Measurements from ENCODE around the gene SNCAIP. TPM values are rescaled to one million over a fixed set of nuclear protein-coding genes. Genes with fewer than 3 reads are reported as not detected.

The SNCAIP gene
- total RNA-seq, 1 donor from 2014 or later, result 6.7 TPM

- Mint-ChIP-seq H3K9me3 (ENCODE audit: unreplicated experiment) (no peaks in the 10 kb centered on the region), H3K27ac (ENCODE audit: unreplicated experiment) (no peak overlapping the region), H3K4me3 (ENCODE audit: unreplicated experiment) (no peak overlapping the region), H3K27me3 (ENCODE audit: unreplicated experiment) (no peaks in the 10 kb centered on the region), H3K36me3 (ENCODE audit: unreplicated experiment) (no peaks in the 10 kb centered on the region), H3K4me1 (ENCODE audit: low read depth, unreplicated experiment) (peaks cover 9% of the 10 kb centered on the region)
- TF ChIP-seq CTCF (IDR thresholded peaks at IDR 0.05; ENCODE audit: partially characterized antibody, unreplicated experiment), result no peak
- no peak for DNase-seq
Observed at GRCh38 chr5:122494109-122494508, 182.1 kb downstream of the SNCAIP start.

- Mint-ChIP-seq H3K27ac (ENCODE audit: unreplicated experiment) (no peak overlapping the region), H3K27me3 (ENCODE audit: unreplicated experiment) (no peaks in the 10 kb centered on the region)
Observed at GRCh38 chr5:122498163-122498562, 186.1 kb downstream of the SNCAIP start.

GRCh38 chr5:122499585-122499984 is 187.5 kb downstream of the SNCAIP start:
- no peak for TF ChIP-seq CTCF (IDR thresholded peaks at IDR 0.05; ENCODE audit: partially characterized antibody, unreplicated experiment)
- Mint-ChIP-seq H3K4me1 (ENCODE audit: low read depth, unreplicated experiment) (peaks cover 24% of the 10 kb centered on the region), H3K36me3 (ENCODE audit: unreplicated experiment) (no peaks in the 10 kb centered on the region), H3K27me3 (ENCODE audit: unreplicated experiment) (no peaks in the 10 kb centered on the region), H3K9me3 (ENCODE audit: unreplicated experiment) (no peaks in the 10 kb centered on the region), H3K27ac (ENCODE audit: unreplicated experiment) (no peak overlapping the region), H3K4me3 (ENCODE audit: unreplicated experiment) (no peak overlapping the region)
- no peak for DNase-seq

More at GRCh38 chr5:122498163-122498562, 186.1 kb downstream of the SNCAIP start:
- TF ChIP-seq CTCF (IDR thresholded peaks at IDR 0.05; ENCODE audit: partially characterized antibody, unreplicated experiment), result no peak
- no peaks in the 10 kb centered on the region for H3K36me3 Mint-ChIP-seq (ENCODE audit: unreplicated experiment)
- H3K9me3 Mint-ChIP-seq (ENCODE audit: unreplicated experiment), result no peaks in the 10 kb centered on the region
- peaks cover 24% of the 10 kb centered on the region for H3K4me1 Mint-ChIP-seq (ENCODE audit: low read depth, unreplicated experiment)
- peak; percentile 51 for DNase-seq
- no peak overlapping the region for H3K4me3 Mint-ChIP-seq (ENCODE audit: unreplicated experiment)

GRCh38 chr5:122500245-122501088 is 188.4 kb downstream of the SNCAIP start:
- no peaks in the 10 kb centered on the region for H3K9me3 Mint-ChIP-seq (ENCODE audit: unreplicated experiment)
- peak; percentile 41 for DNase-seq
- H3K27me3 Mint-ChIP-seq (ENCODE audit: unreplicated experiment), result no peaks in the 10 kb centered on the region
- TF ChIP-seq CTCF (IDR thresholded peaks at IDR 0.05; ENCODE audit: partially characterized antibody, unreplicated experiment), result peak; percentile 45
- peak overlapping the region; percentile 19 for H3K27ac Mint-ChIP-seq (ENCODE audit: unreplicated experiment)
- H3K4me1 Mint-ChIP-seq (ENCODE audit: low read depth, unreplicated experiment), result peaks cover 24% of the 10 kb centered on the region
- no peak overlapping the region for H3K4me3 Mint-ChIP-seq (ENCODE audit: unreplicated experiment)
- H3K36me3 Mint-ChIP-seq (ENCODE audit: unreplicated experiment), result no peaks in the 10 kb centered on the region

GRCh38 chr5:122501089-122501435 is 189.0 kb downstream of the SNCAIP start:
- Mint-ChIP-seq H3K4me3 (ENCODE audit: unreplicated experiment) (no peak overlapping the region), H3K27ac (ENCODE audit: unreplicated experiment) (peak overlapping the region; percentile 19), H3K4me1 (ENCODE audit: low read depth, unreplicated experiment) (peaks cover 24% of the 10 kb centered on the region)

More at GRCh38 chr5:122501089-122501435, 189.0 kb downstream of the SNCAIP start:
- no peak for TF ChIP-seq CTCF (IDR thresholded peaks at IDR 0.05; ENCODE audit: partially characterized antibody, unreplicated experiment)
- no peaks in the 10 kb centered on the region for H3K36me3 Mint-ChIP-seq (ENCODE audit: unreplicated experiment)
- no peak for DNase-seq
- H3K27me3 Mint-ChIP-seq (ENCODE audit: unreplicated experiment), result no peaks in the 10 kb centered on the region
- no peaks in the 10 kb centered on the region for H3K9me3 Mint-ChIP-seq (ENCODE audit: unreplicated experiment)

Data from glutamatergic neuron (in vitro differentiated cells).